HepG2 (cell line): ENCODE data around the gene HOXD4. TPM values are rescaled to one million over a fixed set of nuclear protein-coding genes. Genes with fewer than 3 reads are reported as not detected.

Experiments used
- ARNT ChIP-seq: fragments of 450-650 bp; IDR thresholded peaks from 2 replicates; pipeline ENCODE4 v1.6.1; 2017
- GABPA ChIP-seq, 2 experiments: IDR thresholded peaks; 2 replicates each; pipeline ENCODE4 v1.6.1; 2011 to 2016; ENCODE audit warnings: low read depth in 2 of 2, low read length in 1 of 2, missing biosample characterization in 1 of 2, missing genetic modification characterization in 1 of 2
- NFIB ChIP-seq: sonication (generic); formaldehyde crosslinking; IDR thresholded peaks from 2 replicates; pipeline ENCODE4 v1.9.0; 2021; ENCODE audit warnings: missing genetic modification reagents, mild to moderate bottlenecking, borderline replicate concordance
- SETDB1 ChIP-seq: sonication (generic); formaldehyde crosslinking; IDR thresholded peaks from 2 replicates; pipeline ENCODE4 v1.5.1; 2020; ENCODE audit warnings: missing genetic modification reagents, mild to moderate bottlenecking, borderline replicate concordance
- SIX4 ChIP-seq: sonication (generic); formaldehyde crosslinking; IDR thresholded peaks from 2 replicates; pipeline ENCODE4 v1.4.0; 2020; ENCODE audit warnings: missing genetic modification reagents
- SOX6 ChIP-seq, 2 experiments: fragments of 450-650 bp in 1 of 2; sonication (generic) in 1 of 2; formaldehyde crosslinking in 1 of 2; IDR thresholded peaks; 2 replicates each; pipeline versions ENCODE4 v1.4.0 to v1.6.1; 2017 to 2020; ENCODE audit warnings: antibody characterized with exemption in 1 of 2, mild to moderate bottlenecking in 1 of 2, missing genetic modification reagents in 1 of 2
- SP2 ChIP-seq: sonication (generic); formaldehyde crosslinking; IDR thresholded peaks from 2 replicates; pipeline ENCODE4 v1.5.1; 2020; ENCODE audit warnings: mild to moderate bottlenecking, missing genetic modification reagents
- ZNF17 ChIP-seq: sonication (generic); formaldehyde crosslinking; IDR thresholded peaks from 2 replicates; pipeline ENCODE4 v1.5.0; 2020; ENCODE audit warnings: mild to moderate bottlenecking, missing genetic modification reagents
- ZNF264 ChIP-seq: sonication (generic); formaldehyde crosslinking; IDR thresholded peaks from 2 replicates; pipeline ENCODE4 v1.4.0; 2020; ENCODE audit warnings: missing genetic modification reagents
- ZNF446 ChIP-seq: sonication (generic); formaldehyde crosslinking; IDR thresholded peaks from 2 replicates; pipeline ENCODE4 v1.5.0; 2020; ENCODE audit warnings: mild to moderate bottlenecking, missing genetic modification reagents
- ZNF577 ChIP-seq: sonication (generic); formaldehyde crosslinking; IDR thresholded peaks from 2 replicates; pipeline ENCODE4 v1.4.0; 2020; ENCODE audit warnings: mild to moderate bottlenecking, low read depth, missing genetic modification reagents, borderline replicate concordance
- ZNF614 ChIP-seq: IDR thresholded peaks from 2 replicates; pipeline ENCODE4 v1.6.1; 2018; ENCODE audit warnings: missing biosample characterization, missing genetic modification reagents, inconsistent platforms, borderline replicate concordance
- ZNF839 ChIP-seq: sonication (generic); formaldehyde crosslinking; IDR thresholded peaks from 2 replicates; pipeline ENCODE4 v1.4.0; 2020; ENCODE audit warnings: missing genetic modification reagents, mild to moderate bottlenecking, borderline replicate concordance
- polyA plus RNA-seq, 8 experiments: library from polyadenylated mRNA; depleted of rRNA in 3 of 8; stranded (reverse) in 7 of 8; unstranded in 1 of 8; fragments of >200 nt; fragmentation: Illumina TruSeq in 4 of 8; extraction: Trizol in 4 of 8; gene quantifications; 2 replicates each; pipeline versions ENCODE4 v1.2.1 to v1.2.3, GENCODE V29; 2011 to 2016; ENCODE audit warnings: low read depth in 4 of 8, missing spikeins in 1 of 8, mixed read lengths in 1 of 8; ENCODE audit not compliant: insufficient read depth in 1 of 8
- total RNA-seq, 5 experiments: library from RNA; depleted of rRNA; stranded (reverse); fragments of >200 nt; fragmentation: Illumina TruSeq; extraction: Trizol; gene quantifications; 2 replicates each; pipeline ENCODE4 v1.2.3, GENCODE V29; 2016; ENCODE audit warnings: low read depth in 1 of 5
- TF ChIP-seq, protein P1 (sequence below), 2 experiments: sonication (generic) in 1 of 2; formaldehyde crosslinking in 1 of 2; IDR thresholded peaks; 2 replicates each; pipeline versions ENCODE4 v1.4.0 to v1.6.1; 2016 to 2020; ENCODE audit warnings: borderline replicate concordance in 1 of 2, low read depth in 1 of 2, mild to moderate bottlenecking in 1 of 2, missing genetic modification reagents in 1 of 2
- TF ChIP-seq, protein P2 (sequence below): sonication (generic); formaldehyde crosslinking; IDR thresholded peaks from 2 replicates; pipeline ENCODE4 v1.5.1; 2020; ENCODE audit warnings: missing genetic modification reagents, mild to moderate bottlenecking, borderline replicate concordance
- TF ChIP-seq, protein P3 (sequence below): IDR thresholded peaks from 2 replicates; pipeline ENCODE4 v1.6.1; 2012; ENCODE audit warnings: low read depth, low read length, improper control_type of control experiment
- TF ChIP-seq, protein P4 (sequence below): sonication (generic); formaldehyde crosslinking; IDR thresholded peaks from 2 replicates; pipeline ENCODE4 v1.4.0; 2020; ENCODE audit warnings: low read depth, mild to moderate bottlenecking, missing genetic modification reagents

The HOXD4 gene
- total and polyA plus RNA-seq, 2 of the 13 experiments (the other 11 are each of a cell fraction or from before 2014, with no cell fraction given), result not detected

DNA sequence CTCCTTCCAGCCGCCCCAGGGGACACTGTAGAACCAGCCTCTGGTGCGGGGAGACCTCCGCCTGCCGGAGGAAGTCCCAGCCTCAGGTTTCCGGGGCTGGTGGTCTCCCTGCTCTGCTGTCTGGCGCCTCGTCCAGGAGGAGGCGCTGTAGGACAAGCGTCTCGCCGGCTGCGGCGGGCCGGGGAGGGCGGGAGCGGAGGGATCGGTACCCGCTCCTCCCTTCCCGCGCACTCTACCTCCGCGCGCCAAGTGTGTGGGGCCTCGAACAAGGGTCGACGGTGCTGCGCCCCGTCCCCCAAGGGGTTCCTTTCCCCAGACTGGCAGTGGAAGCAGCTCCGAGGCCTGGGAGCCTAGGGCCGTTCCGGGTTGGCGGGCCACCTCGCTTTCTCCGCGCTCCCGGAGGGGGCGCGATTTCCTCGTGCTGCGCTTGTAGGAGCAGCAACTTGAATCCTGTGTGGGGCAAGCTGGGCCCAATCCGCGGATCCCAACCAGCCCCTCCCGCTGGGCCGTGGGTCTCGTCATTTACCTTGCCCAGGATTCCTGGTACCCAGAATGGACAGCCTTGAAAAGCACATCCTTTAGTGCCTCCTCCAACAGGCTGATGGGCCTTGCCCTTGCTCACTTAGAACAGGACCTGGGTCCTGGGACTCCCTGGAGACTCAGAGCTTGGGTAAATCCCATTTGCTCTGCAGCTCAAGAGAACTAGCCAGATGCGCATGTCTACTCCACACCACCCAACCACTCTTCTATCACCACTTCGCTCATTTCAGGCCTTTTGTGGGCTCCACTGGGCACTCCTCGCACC is 10.6 kb upstream of the HOXD4 start (continued):
- TF ChIP-seq GABPA (IDR thresholded peaks at IDR 0.05; ENCODE audit: low read depth, low read length) (peak; percentile 57), GABPA (CRISPR knock-in tag; IDR thresholded peaks at IDR 0.05; ENCODE audit: low read depth) (peak; percentile 75), SIX4 (no peak), ARNT (no peak), ZNF577 (no peak), SP2 (CRISPR knock-in tag) (no peak), SOX6 (IDR thresholded peaks at IDR 0.05) (no peak), SOX6 (CRISPR knock-in tag; IDR thresholded peaks at IDR 0.05) (peak; percentile 36; the same call in 1 of the 2 replicates), NFIB (no peak), ZNF264 (CRISPR knock-in tag) (no peak), ZNF17 (no peak), ZNF446 (CRISPR knock-in tag) (no peak; the same call in 1 of the 2 replicates), SETDB1 (no peak), ZNF614 (CRISPR knock-in tag) (peak; percentile 85), ZNF839 (CRISPR knock-in tag) (0 out of 2 replicates have a peak, but pooled peaks have one; percentile 91)
- TF ChIP-seq, protein P1, sequence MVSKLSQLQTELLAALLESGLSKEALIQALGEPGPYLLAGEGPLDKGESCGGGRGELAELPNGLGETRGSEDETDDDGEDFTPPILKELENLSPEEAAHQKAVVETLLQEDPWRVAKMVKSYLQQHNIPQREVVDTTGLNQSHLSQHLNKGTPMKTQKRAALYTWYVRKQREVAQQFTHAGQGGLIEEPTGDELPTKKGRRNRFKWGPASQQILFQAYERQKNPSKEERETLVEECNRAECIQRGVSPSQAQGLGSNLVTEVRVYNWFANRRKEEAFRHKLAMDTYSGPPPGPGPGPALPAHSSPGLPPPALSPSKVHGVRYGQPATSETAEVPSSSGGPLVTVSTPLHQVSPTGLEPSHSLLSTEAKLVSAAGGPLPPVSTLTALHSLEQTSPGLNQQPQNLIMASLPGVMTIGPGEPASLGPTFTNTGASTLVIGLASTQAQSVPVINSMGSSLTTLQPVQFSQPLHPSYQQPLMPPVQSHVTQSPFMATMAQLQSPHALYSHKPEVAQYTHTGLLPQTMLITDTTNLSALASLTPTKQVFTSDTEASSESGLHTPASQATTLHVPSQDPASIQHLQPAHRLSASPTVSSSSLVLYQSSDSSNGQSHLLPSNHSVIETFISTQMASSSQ (IDR thresholded peaks at IDR 0.05; ENCODE audit: low read depth), result no peak
- TF ChIP-seq, protein P1 (CRISPR knock-in tag; IDR thresholded peaks at IDR 0.05; ENCODE audit: borderline replicate concordance), result peak; percentile 80
- TF ChIP-seq, protein P2, sequence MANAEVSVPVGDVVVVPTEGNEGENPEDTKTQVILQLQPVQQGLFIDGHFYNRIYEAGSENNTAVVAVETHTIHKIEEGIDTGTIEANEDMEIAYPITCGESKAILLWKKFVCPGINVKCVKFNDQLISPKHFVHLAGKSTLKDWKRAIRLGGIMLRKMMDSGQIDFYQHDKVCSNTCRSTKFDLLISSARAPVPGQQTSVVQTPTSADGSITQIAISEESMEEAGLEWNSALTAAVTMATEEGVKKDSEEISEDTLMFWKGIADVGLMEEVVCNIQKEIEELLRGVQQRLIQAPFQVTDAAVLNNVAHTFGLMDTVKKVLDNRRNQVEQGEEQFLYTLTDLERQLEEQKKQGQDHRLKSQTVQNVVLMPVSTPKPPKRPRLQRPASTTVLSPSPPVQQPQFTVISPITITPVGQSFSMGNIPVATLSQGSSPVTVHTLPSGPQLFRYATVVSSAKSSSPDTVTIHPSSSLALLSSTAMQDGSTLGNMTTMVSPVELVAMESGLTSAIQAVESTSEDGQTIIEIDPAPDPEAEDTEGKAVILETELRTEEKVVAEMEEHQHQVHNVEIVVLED (CRISPR knock-in tag), result no peak
- TF ChIP-seq, protein P3, sequence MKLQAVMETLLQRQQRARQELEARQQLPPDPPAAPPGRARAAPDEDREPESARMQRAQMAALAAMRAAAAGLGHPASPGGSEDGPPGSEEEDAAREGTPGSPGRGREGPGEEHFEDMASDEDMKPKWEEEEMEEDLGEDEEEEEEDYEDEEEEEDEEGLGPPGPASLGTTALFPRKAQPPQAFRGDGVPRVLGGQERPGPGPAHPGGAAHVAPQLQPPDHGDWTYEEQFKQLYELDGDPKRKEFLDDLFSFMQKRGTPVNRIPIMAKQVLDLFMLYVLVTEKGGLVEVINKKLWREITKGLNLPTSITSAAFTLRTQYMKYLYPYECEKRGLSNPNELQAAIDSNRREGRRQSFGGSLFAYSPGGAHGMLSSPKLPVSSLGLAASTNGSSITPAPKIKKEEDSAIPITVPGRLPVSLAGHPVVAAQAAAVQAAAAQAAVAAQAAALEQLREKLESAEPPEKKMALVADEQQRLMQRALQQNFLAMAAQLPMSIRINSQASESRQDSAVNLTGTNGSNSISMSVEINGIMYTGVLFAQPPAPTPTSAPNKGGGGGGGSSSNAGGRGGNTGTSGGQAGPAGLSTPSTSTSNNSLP, result no peak; the same call in 1 of the 2 replicates
- TF ChIP-seq, protein P4, sequence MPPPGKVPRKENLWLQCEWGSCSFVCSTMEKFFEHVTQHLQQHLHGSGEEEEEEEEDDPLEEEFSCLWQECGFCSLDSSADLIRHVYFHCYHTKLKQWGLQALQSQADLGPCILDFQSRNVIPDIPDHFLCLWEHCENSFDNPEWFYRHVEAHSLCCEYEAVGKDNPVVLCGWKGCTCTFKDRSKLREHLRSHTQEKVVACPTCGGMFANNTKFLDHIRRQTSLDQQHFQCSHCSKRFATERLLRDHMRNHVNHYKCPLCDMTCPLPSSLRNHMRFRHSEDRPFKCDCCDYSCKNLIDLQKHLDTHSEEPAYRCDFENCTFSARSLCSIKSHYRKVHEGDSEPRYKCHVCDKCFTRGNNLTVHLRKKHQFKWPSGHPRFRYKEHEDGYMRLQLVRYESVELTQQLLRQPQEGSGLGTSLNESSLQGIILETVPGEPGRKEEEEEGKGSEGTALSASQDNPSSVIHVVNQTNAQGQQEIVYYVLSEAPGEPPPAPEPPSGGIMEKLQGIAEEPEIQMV (CRISPR knock-in tag), result peak; percentile 82; the same call in 1 of the 2 replicates
